HG03039 (cell line): ENCODE results near the gene RASSF4.
"Not testable (repeated sequence)": the region's sequence is repeated elsewhere in the genome, so short reads cannot be mapped to it uniquely, and the experiment has no call there.

Experiments
- ATAC-seq: cut with Tn5 transposase; IDR thresholded peaks from one replicate; pipeline ENCODE4 v1.9.1; 2021; ENCODE audit warnings: mild to moderate bottlenecking, moderate library complexity; ENCODE audit not compliant: unreplicated experiment

RASSF4 gene

DNA sequence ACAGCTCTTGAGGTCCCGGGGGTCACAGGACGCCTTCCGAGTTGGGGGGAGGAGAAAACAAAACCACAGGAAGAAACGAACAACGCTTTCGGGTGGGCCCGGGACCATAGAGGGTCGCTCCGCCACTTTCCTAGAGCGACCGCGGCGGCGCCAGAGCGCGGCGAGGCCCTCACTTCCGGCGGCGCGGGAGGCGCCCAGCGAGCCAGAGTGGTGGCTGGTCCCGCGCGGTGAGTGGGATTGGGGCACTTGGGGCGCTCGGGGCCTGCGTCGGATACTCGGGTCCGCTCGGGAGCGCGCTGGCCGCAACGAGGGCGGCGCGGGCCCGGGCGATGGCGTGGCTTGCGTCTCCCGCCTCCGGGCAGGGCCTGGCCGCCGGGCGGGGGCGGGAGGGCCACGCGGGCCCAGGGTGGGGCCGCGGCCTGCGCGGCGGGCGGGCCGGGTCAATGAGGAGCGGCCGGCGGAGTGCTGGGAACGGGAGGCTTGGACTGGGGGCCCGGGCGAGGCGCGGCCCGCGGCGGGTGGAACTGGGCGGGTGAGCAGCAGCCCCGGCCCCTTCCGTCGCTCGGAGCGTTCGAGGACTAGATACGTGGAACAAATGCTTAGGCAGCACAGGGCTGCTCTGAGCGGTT, 41.3 kb downstream of the RASSF4 start, which contains the start of gene ZNF22:
Gene ZNF22, plus strand, starts transcription at position 172 of the 629 bp plus-strand sequence. CDS start 2,446 bp downstream, outside the sequence.
- peak; percentile 75 for ATAC-seq

GRCh38 chr10:45001381-45002148, 42.0 kb downstream of the RASSF4 start:
- ATAC-seq, result peak; percentile 65

DNA sequence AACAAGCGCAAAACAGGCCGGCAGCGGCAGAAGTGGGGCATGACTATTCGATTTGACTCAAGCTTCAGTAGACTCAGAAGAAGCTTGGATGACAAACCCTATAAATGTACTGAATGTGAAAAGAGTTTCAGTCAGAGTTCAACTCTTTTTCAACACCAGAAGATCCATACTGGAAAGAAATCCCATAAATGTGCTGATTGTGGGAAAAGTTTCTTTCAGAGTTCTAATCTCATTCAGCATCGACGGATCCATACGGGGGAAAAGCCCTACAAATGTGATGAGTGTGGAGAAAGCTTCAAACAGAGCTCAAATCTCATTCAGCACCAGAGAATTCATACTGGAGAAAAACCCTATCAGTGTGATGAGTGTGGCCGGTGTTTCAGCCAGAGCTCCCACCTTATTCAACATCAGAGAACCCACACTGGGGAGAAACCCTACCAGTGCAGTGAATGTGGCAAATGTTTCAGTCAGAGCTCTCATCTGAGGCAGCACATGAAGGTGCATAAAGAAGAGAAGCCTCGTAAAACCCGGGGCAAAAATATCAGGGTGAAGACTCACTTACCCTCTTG, 43.9 kb downstream of the RASSF4 start:
- ATAC-seq, result no peak

GRCh38 chr10:45004661-45005060, 45.1 kb downstream of the RASSF4 start:
- no peak for ATAC-seq

DNA sequence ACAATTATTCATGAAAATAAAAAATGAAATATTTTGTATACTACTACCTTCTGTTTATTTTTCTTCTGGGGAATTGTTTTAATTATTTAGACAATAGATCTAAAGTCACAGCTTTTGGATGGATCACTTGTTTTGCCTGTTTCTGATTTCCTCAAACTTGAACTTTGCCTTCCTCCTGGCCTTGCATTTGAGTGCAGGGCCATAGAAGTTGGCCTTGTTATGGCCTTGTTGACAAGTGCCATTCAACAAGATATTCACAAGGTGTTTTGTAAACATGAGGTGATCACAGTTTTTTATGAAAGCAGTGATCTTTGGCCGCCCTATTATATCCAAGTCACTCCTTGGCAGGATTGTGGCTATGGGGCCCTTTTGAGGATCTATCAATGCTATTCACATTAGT, 45.7 kb downstream of the RASSF4 start:
- no peak for ATAC-seq

DNA sequence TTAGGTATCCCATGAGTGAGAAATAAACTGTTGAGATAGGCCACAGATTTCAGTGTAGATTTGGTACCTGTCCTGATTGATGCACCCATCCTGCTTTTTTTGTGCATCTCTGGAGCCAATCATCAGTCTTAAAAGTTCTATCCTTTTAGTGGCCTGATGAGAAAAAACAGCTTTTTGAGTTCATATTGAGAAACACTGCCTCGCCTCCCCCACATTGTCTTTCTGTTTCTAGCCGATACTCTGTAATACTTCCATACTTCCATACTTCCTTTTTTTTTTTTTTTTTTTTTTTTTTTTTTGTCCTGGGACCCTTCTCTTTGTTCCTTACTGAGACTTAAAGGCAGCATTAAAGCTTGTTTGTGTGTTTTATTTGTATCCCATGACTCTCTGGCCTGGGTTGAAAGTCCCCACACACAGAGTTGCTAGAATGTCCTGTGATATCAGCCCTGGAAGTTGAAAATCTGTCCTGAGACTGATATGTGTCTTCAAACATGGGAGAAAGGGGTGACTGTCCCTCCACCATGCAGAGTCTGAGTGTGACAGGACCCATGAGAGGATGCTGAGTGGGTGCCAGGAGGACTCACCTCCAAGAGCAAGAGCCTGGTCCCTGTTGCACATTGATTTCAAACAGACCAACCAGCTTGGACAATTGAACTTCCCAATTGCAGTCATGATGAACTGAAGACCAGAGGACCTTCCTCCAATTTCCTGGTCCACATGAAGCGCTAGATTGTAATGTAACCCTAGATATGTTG, 46.9 kb downstream of the RASSF4 start:
- ATAC-seq, result no peak

DNA sequence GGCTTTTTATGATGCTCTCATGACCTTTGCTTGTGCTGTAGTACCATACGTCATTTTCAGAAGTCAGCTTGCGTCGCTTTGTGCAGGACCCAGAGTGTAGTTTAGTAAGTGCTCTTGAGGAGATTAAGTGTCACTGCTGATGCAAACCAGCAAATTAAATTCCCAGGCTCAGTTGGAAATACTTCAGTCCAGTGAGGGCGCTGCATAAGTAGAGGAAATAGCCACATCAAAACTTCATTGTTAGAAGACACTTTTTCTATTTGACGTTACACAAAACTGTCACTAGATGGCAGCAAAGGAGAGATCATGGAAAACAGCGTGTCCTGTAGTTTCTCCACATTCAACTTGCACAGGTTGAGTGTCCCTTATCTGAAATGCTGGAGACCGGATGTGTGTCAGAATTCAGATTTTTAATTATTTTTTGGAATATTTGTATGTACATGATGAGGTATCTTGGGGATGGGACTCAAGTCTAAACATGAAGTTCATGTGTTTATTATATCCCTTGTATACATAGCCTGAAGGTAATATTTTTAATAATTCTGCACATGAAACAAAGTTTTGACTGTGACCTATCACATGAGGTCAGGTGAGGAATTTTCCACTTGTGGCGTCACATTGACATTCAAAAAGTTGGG, 49.0 kb downstream of the RASSF4 start:
- ATAC-seq, result peak; percentile 53

DNA sequence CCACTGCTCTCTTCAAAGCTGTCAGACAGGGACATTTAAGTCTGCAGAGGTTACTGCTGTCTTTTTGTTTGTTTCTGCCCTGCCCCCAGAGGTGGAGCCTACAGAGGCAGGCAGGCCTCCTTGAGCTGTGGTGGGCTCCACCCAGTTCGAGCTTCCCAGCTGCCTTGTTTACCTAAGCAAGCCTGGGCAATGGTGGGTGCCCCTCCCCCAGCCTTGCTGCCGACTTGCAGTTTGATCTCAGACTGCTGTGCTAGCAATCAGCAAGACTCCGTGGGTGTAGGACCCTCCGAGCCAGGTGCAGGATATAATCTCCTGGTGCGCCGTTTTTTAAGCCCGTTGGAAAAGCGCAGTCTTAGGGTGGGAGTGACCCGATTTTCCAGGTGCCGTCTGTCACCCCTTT, 55.0 kb downstream of the RASSF4 start:
- ATAC-seq, result not testable (repeated sequence)

DNA sequence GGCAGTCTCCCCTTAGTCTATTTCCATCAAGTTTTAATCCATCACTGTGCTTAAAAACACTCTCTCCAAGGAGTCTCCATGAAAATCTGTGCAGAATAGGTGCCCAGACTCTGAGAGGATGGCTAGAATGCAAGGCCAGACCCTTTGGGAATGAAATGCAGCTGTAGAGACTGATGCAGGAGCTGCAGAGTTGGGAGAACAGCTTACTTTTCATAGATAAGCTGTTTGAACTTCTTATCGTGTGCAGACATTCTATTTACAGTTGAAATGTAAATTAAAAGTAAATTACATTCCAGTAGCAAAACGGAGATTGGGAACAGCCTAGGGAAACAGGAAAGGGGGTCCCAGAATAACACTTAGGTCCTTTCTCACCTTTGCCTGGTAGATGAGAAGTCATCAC, 56.0 kb downstream of the RASSF4 start:
- no peak for ATAC-seq

- no peak for ATAC-seq
Measured at GRCh38 chr10:45023426-45023825, 63.8 kb downstream of the RASSF4 start.

DNA sequence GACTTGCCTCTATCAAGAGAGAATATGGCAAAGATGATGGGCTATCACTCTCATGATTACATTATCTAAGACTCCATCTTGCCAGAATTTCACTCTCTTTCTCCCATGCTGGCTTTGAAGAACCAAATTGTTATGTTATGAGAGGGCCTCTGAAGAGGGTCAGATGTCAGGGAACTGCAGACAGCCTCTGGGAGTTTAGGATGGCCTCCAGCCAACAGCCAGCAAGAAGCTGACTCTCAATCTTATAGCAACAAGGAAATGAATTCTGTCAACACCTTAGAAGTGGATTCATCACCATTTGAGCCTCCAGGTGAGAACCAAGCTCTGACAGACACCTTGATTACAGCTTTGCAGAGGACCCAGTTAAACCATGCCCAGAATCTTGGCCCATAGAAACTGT, 74.7 kb downstream of the RASSF4 start:
- no peak for ATAC-seq

- no peak for ATAC-seq
Measured at GRCh38 chr10:45035673-45036072, 76.1 kb downstream of the RASSF4 start.

DNA sequence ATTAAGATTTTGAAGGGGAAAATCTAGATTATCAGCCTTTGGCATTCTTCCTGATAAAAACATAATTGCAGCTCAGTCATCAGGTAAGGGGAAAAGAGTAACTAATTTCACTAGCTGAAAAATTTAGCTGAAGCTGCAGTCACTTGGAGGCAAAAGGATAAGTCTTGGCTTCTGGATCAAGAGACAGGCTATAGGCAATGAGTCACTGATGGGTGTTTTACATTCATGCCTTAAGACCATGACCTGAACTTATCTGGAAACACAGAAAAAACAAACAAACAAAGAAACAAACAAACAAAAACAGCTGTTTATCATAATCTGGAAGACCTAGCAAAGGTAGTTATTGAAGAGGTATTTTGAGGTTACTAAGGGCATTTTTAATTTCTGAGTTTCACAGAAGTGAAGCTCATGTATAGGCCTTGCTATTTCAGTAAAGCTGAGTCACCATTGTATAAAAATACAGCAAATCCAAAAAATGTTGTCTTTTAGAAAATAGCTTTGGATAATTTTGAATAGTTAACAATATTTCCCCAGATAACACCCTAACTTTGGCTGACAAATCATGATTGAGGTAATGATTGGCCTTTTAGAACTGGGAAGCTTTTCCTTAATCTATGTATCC, 81.4 kb downstream of the RASSF4 start:
- no peak for ATAC-seq

DNA sequence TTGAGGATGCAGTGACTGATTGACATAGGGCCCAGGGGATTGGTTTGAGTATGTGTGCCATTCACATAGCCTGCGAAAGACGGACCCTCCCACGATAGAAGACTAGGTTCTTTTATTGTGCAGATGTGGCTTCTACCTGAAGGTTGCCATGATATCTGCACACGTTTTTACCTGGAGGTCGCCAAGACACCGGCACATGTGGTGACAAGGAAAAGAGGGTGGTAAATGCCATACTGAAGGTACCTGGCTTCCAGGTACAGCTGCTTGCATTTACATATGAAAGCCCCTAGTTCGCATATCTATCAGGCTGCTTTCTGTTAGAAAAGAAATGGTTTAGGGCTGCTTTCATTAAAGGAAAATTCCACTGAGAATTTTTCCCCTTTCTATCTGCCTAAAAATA, 84.7 kb downstream of the RASSF4 start:
- no peak for ATAC-seq
